Measurements from ENCODE around the gene ZKSCAN1. TPM values are rescaled to one million over a fixed set of nuclear protein-coding genes. Genes with fewer than 3 reads are reported as not detected.
"Not testable (repeated sequence)": the region's sequence is repeated elsewhere in the genome, so short reads cannot be mapped to it uniquely, and the experiment has no call there.

Gene ZKSCAN1
- total RNA-seq, 1 donor from 2014 or later: 83.3 TPM

GRCh38 chr7:100003711-100004661 is 11.4 kb upstream of the ZKSCAN1 start:
- DNase-seq: peak; percentile 58

- DNase-seq: no peak
Observed at GRCh38 chr7:100007887-100008286, 7.5 kb upstream of the ZKSCAN1 start.

- DNase-seq: no peak
Observed at GRCh38 chr7:100008525-100008924, 6.9 kb upstream of the ZKSCAN1 start.

GRCh38 chr7:100009952-100010351 is 5.4 kb upstream of the ZKSCAN1 start:
- DNase-seq: not testable (repeated sequence)

GRCh38 chr7:100010901-100011300 is 4.5 kb upstream of the ZKSCAN1 start:
- no peak for DNase-seq

- no peak for DNase-seq
Observed at GRCh38 chr7:100011516-100011915, 3.9 kb upstream of the ZKSCAN1 start.

- DNase-seq: not testable (repeated sequence)
Observed at GRCh38 chr7:100012385-100013327, 2.7 kb upstream of the ZKSCAN1 start.

- no peak for DNase-seq
Observed at GRCh38 chr7:100013328-100013676, 2.1 kb upstream of the ZKSCAN1 start.

- peak; percentile 39 for DNase-seq
Observed at GRCh38 chr7:100016215-100016901, 962 bp downstream of the ZKSCAN1 start.

GRCh38 chr7:100017300-100017699 is 1.9 kb downstream of the ZKSCAN1 start:
- DNase-seq: no peak

GRCh38 chr7:100017875-100018274 is 2.5 kb downstream of the ZKSCAN1 start:
- no peak for DNase-seq

- no peak for DNase-seq
Observed at GRCh38 chr7:100019908-100020307, 4.5 kb downstream of the ZKSCAN1 start.

GRCh38 chr7:100021297-100021696 is 5.9 kb downstream of the ZKSCAN1 start:
- DNase-seq: no peak

GRCh38 chr7:100022621-100023020 is 7.2 kb downstream of the ZKSCAN1 start:
- no peak for DNase-seq

- no peak for DNase-seq
Observed at GRCh38 chr7:100023526-100023925, 8.1 kb downstream of the ZKSCAN1 start.

GRCh38 chr7:100024020-100024619 is 8.7 kb downstream of the ZKSCAN1 start:
- no peak for DNase-seq

GRCh38 chr7:100027197-100027596 is 11.8 kb downstream of the ZKSCAN1 start:
- no peak for DNase-seq

- no peak for DNase-seq
Observed at GRCh38 chr7:100029596-100029995, 14.2 kb downstream of the ZKSCAN1 start.

- no peak for DNase-seq
Observed at GRCh38 chr7:100033526-100033925, 18.1 kb downstream of the ZKSCAN1 start.

GRCh38 chr7:100034871-100035510 is 19.6 kb downstream of the ZKSCAN1 start:
- DNase-seq: no peak

- no peak for DNase-seq
Observed at GRCh38 chr7:100035876-100036275, 20.5 kb downstream of the ZKSCAN1 start.

All from occipital lobe (tissue), 2 donors.